HEK293 (cell line): ENCODE data around the gene ARL13B.

Source experiments
- CTCF ChIA-PET: fragments of 350-600 bp; formaldehyde crosslinking; extraction: SDS; loops from one replicate; lab custom pipeline; 2021; ENCODE audit warnings: antibody characterized with exemption; lab: Yijun Ruan, JAX
- POLR2A ChIA-PET: fragments of 300-600 bp; formaldehyde crosslinking; extraction: SDS; loops from one replicate; lab custom pipeline; 2020; ENCODE audit warnings: antibody characterized with exemption, inconsistent platforms; lab: Yijun Ruan, JAX
- H3K27ac ChIP-seq: fragments of 200-500 bp; sonication (Bioruptor generic); 2 replicates; pipeline ENCODE4 v1.5.1; 2014; ENCODE audit warnings: low read depth, low read length, control low read depth, inconsistent platforms; ENCODE audit errors: extremely low read depth
- H3K36me3 ChIP-seq, 2 experiments: fragments of 200-500 bp in 1 of 2; sonication (Bioruptor generic) in 1 of 2; 1 replicate in 1 of 2; 2 replicates in 1 of 2; pipeline ENCODE4 v1.5.1; 2014 to 2017; ENCODE audit warnings: inconsistent platforms in 2 of 2, low read length in 2 of 2; ENCODE audit not compliant: control insufficient read depth in 2 of 2, insufficient read depth in 1 of 2
- H3K4me1 ChIP-seq: fragments of 200-500 bp; sonication (Bioruptor generic); 2 replicates; pipeline ENCODE4 v1.5.1; 2014; ENCODE audit warnings: mild to moderate bottlenecking, low read length, inconsistent platforms; ENCODE audit not compliant: control insufficient read depth, insufficient read depth
- H3K4me3 ChIP-seq: 2 replicates; pipeline ENCODE4 v1.5.1; 2011; ENCODE audit warnings: low read depth, mild to moderate bottlenecking, control low read depth, low read length, moderate library complexity
- H3K9me3 ChIP-seq: fragments of 200-500 bp; sonication (Bioruptor generic); 2 replicates; pipeline ENCODE4 v1.5.1; 2014; ENCODE audit warnings: low read depth, low read length, inconsistent platforms; ENCODE audit not compliant: control insufficient read depth, insufficient read depth
- ELK4 ChIP-seq: IDR thresholded peaks from 2 replicates; pipeline ENCODE4 v1.6.1; 2011; ENCODE audit warnings: mild to moderate bottlenecking, low read depth, low read length, borderline replicate concordance
- FEZF1 ChIP-seq: fragments of 450-650 bp; formaldehyde crosslinking; IDR thresholded peaks from 2 replicates; pipeline ENCODE4 v1.5.1; 2016; ENCODE audit warnings: missing biosample characterization, missing genetic modification characterization
- GLI4 ChIP-seq: fragments of 450-650 bp; formaldehyde crosslinking; IDR thresholded peaks from 2 replicates; pipeline ENCODE4 v1.5.1; 2016; ENCODE audit warnings: missing biosample characterization, missing genetic modification characterization
- GLIS2 ChIP-seq: fragments of 450-650 bp; formaldehyde crosslinking; IDR thresholded peaks from 2 replicates; pipeline ENCODE4 v1.5.1; 2016; ENCODE audit warnings: missing biosample characterization, missing genetic modification characterization
- IKZF3 ChIP-seq: fragments of 450-650 bp; IDR thresholded peaks from 2 replicates; pipeline ENCODE4 v1.5.0; 2018; ENCODE audit warnings: missing biosample characterization, mild to moderate bottlenecking, missing genetic modification characterization, moderate library complexity
- TRIM28 ChIP-seq: IDR thresholded peaks from 2 replicates; pipeline ENCODE4 v1.6.1; 2011; ENCODE audit warnings: low read length, control low read depth, borderline replicate concordance
- ZBTB44 ChIP-seq: fragments of 450-650 bp; IDR thresholded peaks from 2 replicates; pipeline ENCODE4 v1.5.1; 2018; ENCODE audit warnings: missing biosample characterization, mild to moderate bottlenecking, missing genetic modification characterization
- ZBTB49 ChIP-seq: fragments of 450-650 bp; formaldehyde crosslinking; IDR thresholded peaks from 2 replicates; pipeline ENCODE4 v1.5.1; 2016; ENCODE audit warnings: missing biosample characterization, missing genetic modification characterization, low read depth
- ZFP41 ChIP-seq: fragments of 450-650 bp; formaldehyde crosslinking; IDR thresholded peaks from 2 replicates; pipeline ENCODE4 v1.5.1; 2016; ENCODE audit warnings: missing biosample characterization, missing genetic modification characterization, borderline replicate concordance
- ZIC2 ChIP-seq: fragments of 450-650 bp; formaldehyde crosslinking; IDR thresholded peaks from 2 replicates; pipeline ENCODE4 v1.5.1; 2016; ENCODE audit warnings: missing biosample characterization, missing genetic modification characterization
- ZNF10 ChIP-seq: fragments of 450-650 bp; formaldehyde crosslinking; IDR thresholded peaks from 2 replicates; pipeline ENCODE4 v1.5.1; 2017; ENCODE audit warnings: missing biosample characterization, missing genetic modification characterization
- ZNF324 ChIP-seq: fragments of 450-650 bp; formaldehyde crosslinking; IDR thresholded peaks from 2 replicates; pipeline ENCODE4 v1.5.1; 2016; ENCODE audit warnings: missing biosample characterization, missing genetic modification characterization
- ZNF561 ChIP-seq: fragments of 450-650 bp; IDR thresholded peaks from 2 replicates; pipeline ENCODE4 v1.5.1; 2018; ENCODE audit warnings: missing biosample characterization, missing genetic modification characterization, borderline replicate concordance
- ZNF621 ChIP-seq: fragments of 450-650 bp; formaldehyde crosslinking; IDR thresholded peaks from 2 replicates; pipeline ENCODE4 v1.5.1; 2017; ENCODE audit warnings: missing biosample characterization, missing genetic modification characterization
- TF ChIP-seq, protein P1 (sequence below): fragments of 450-650 bp; formaldehyde crosslinking; IDR thresholded peaks from 2 replicates; pipeline ENCODE4 v1.5.1; 2016; ENCODE audit warnings: missing biosample characterization, missing genetic modification characterization
- TF ChIP-seq, protein P2 (sequence below): fragments of 450-650 bp; formaldehyde crosslinking; IDR thresholded peaks from 2 replicates; pipeline ENCODE4 v1.5.1; 2016; ENCODE audit warnings: missing biosample characterization, missing genetic modification characterization

ARL13B gene

GRCh38 chr3:94095111-94095510 is 115.2 kb downstream of the ARL13B start (continued):
- TF ChIP-seq ELK4 (no peak), ZNF324 (tag by site-specific recombination) (no peak), ZFP41 (tag by site-specific recombination) (no peak)

DNA sequence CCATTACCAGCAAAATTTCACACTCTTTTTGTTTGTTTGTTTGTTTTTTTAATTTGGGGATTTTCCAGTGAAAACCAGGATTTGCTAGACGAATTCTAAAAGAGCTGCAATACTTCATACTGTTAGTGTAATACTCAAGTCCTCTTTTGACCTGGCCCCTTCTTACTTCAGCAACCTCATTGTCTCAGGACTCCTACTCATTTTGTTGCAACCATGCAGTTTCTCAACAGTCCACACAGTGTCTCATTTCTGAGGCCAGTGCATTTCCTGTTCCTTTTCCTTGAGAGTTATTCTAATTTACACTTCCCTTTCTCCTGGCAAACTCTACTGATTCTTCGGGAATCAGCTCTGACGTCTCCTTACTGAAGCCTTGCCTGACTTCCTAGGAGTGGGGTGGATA is 118.5 kb downstream of the ARL13B start:
- H3K9me3 ChIP-seq = no peaks in the 10 kb centered on the region
- TF ChIP-seq ZBTB44 (tag by site-specific recombination) (peak; percentile 45; the same call in 1 of the 2 replicates), ZIC2 (no peak)
- no peaks in the 10 kb centered on the region for H3K4me1 ChIP-seq
- CTCF ChIA-PET = interaction anchor here (0.6 to 1.5 kb wide), 2 partner anchors 136 to 1002 kb away, joined by 5 to 6 read pairs; no protein-coding TSS in a partner anchor
- POLR2A ChIA-PET = no interaction called here
- peaks cover 6 to 33% of the 10 kb centered on the region in 2 experiments; a peak in 1 of 3 replicates for H3K36me3 ChIP-seq
- H3K4me3 ChIP-seq = no peak overlapping the region
- H3K27ac ChIP-seq = no peak overlapping the region

GRCh38 chr3:94099311-94099710 is 119.4 kb downstream of the ARL13B start:
- POLR2A ChIA-PET = no interaction called here
- Histone ChIP-seq H3K9me3 (no peaks in the 10 kb centered on the region), H3K36me3 (peaks cover 6 to 33% of the 10 kb centered on the region in 2 experiments; a peak in 1 of 3 replicates), H3K4me3 (no peak overlapping the region), H3K27ac (no peak overlapping the region), H3K4me1 (no peaks in the 10 kb centered on the region)
- TF ChIP-seq, protein P1, sequence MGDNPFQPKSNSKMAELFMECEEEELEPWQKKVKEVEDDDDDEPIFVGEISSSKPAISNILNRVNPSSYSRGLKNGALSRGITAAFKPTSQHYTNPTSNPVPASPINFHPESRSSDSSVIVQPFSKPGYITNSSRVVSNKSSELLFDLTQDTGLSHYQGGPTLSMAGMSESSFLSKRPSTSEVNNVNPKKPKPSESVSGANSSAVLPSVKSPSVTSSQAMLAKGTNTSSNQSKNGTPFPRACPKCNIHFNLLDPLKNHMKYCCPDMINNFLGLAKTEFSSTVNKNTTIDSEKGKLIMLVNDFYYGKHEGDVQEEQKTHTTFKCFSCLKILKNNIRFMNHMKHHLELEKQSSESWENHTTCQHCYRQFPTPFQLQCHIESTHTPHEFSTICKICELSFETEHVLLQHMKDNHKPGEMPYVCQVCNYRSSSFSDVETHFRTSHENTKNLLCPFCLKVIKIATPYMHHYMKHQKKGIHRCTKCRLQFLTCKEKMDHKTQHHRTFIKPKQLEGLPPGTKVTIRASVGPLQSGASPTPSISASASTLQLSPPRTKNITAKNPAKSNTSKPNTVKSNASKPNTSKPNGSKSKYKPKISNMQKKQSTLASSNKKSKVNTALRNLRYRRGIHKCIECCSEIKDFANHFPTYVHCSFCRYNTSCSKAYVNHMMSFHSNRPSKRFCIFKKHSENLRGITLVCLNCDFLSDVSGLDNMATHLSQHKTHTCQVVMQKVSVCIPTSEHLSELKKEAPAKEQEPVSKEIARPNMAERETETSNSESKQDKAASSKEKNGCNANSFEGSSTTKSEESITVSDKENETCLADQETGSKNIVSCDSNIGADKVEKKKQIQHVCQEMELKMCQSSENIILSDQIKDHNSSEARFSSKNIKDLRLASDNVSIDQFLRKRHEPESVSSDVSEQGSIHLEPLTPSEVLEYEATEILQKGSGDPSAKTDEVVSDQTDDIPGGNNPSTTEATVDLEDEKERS (tag by site-specific recombination) = no peak
- no peak for TF ChIP-seq ZNF561
- no peak for TF ChIP-seq GLIS2 (tag by site-specific recombination)
- TF ChIP-seq ZNF621 (tag by site-specific recombination) = no peak
- no peak for TF ChIP-seq IKZF3
- no peak for TF ChIP-seq ZBTB49 (tag by site-specific recombination)
- no peak for TF ChIP-seq FEZF1 (tag by site-specific recombination)
- no peak for TF ChIP-seq GLI4 (tag by site-specific recombination)
- TF ChIP-seq TRIM28 = no peak
- TF ChIP-seq, protein P2, sequence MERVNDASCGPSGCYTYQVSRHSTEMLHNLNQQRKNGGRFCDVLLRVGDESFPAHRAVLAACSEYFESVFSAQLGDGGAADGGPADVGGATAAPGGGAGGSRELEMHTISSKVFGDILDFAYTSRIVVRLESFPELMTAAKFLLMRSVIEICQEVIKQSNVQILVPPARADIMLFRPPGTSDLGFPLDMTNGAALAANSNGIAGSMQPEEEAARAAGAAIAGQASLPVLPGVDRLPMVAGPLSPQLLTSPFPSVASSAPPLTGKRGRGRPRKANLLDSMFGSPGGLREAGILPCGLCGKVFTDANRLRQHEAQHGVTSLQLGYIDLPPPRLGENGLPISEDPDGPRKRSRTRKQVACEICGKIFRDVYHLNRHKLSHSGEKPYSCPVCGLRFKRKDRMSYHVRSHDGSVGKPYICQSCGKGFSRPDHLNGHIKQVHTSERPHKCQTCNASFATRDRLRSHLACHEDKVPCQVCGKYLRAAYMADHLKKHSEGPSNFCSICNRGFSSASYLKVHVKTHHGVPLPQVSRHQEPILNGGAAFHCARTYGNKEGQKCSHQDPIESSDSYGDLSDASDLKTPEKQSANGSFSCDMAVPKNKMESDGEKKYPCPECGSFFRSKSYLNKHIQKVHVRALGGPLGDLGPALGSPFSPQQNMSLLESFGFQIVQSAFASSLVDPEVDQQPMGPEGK = no peak
- TF ChIP-seq ZNF10 (tag by site-specific recombination) = no peak
- CTCF ChIA-PET = interaction anchor here (1.5 kb wide), 1 partner anchor 135 kb away, joined by 5 read pairs; no protein-coding TSS in a partner anchor
